LNCaP clone FGC (cell line): ENCODE data around the gene CDC5L.
A peak's percentile ranks its signal among the peaks of the same experiment; 100 is the strongest.

ENCODE experiments used
- DNase-seq: peaks from one replicate; pipeline ENCODE4 v3.0.0-alpha.2; 2011; ENCODE audit warnings: low read depth
- H3K4me3 ChIP-seq: 2 replicates; pipeline ENCODE4 v1.5.1; 2011; ENCODE audit warnings: mild to moderate bottlenecking, low read depth, low read length, control low read depth
- TF ChIP-seq, protein P1 (sequence below): IDR thresholded peaks from 2 replicates; pipeline ENCODE4 v1.5.1; 2012; ENCODE audit warnings: mild to moderate bottlenecking; ENCODE audit not compliant: control insufficient read depth, insufficient read depth; ENCODE audit errors: extremely low read depth

CDC5L gene

DNA sequence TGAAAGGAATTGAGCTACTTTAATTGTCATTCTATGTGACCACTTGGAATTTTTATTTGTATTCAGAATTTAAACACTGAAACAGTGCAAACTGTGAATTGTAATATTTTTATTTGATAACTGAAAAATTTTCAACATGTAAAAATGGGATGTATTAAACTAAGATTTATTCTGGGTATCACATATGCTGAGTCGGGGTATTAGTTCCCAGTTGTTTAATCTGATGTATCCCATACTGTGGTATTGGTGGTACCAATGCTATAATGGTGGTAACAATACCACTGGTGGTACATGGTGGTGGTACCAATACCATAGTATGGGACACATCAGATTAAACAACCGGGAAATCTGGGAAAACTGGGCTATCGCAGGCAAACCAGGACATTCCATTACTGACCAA is 79.4 kb downstream of the CDC5L start:
- TF ChIP-seq, protein P1, sequence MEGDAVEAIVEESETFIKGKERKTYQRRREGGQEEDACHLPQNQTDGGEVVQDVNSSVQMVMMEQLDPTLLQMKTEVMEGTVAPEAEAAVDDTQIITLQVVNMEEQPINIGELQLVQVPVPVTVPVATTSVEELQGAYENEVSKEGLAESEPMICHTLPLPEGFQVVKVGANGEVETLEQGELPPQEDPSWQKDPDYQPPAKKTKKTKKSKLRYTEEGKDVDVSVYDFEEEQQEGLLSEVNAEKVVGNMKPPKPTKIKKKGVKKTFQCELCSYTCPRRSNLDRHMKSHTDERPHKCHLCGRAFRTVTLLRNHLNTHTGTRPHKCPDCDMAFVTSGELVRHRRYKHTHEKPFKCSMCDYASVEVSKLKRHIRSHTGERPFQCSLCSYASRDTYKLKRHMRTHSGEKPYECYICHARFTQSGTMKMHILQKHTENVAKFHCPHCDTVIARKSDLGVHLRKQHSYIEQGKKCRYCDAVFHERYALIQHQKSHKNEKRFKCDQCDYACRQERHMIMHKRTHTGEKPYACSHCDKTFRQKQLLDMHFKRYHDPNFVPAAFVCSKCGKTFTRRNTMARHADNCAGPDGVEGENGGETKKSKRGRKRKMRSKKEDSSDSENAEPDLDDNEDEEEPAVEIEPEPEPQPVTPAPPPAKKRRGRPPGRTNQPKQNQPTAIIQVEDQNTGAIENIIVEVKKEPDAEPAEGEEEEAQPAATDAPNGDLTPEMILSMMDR: no peak
- no peak overlapping the region for H3K4me3 ChIP-seq
- no peak for DNase-seq

DNA sequence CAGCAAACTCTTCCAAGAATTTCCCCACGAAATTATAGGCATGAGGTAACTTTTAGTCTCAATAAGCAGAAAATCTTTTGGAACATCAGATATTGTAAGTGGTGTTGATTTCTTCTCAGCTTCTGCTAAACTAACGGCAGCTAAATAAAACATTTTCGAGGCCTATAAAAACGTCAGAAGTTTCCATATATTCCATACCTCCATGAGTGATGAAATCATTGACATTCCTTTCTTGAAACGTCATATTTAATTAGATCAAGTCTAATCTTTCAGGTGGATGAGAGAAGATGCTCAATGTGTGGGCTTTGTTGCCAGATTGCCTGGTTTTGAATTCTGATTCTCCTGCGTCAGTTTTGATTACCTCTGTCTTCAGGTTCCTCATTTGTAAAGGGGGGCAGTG is 81.3 kb downstream of the CDC5L start:
- DNase-seq: no peak
- TF ChIP-seq, protein P1: no peak
- H3K4me3 ChIP-seq: no peak overlapping the region

DNA sequence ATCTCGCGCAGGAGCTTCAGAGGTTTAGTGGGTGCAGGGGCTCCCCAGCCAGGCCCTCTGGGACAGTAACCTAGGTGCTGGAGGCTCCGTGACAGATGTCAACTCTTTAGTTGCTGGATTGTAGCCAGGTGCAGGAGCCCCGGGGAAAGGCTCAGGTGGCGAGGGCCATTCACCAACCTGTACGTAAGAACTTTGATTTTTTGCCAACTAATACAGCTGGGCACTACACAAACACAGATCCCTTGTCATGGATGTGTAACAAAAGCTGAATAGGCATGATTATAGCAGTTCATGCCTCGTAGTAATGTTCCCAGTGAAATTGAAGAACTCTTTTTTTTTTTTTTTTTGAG is 82.6 kb downstream of the CDC5L start:
- H3K4me3 ChIP-seq: no peak overlapping the region
- peak; percentile 39 for DNase-seq
- TF ChIP-seq, protein P1: no peak

DNA sequence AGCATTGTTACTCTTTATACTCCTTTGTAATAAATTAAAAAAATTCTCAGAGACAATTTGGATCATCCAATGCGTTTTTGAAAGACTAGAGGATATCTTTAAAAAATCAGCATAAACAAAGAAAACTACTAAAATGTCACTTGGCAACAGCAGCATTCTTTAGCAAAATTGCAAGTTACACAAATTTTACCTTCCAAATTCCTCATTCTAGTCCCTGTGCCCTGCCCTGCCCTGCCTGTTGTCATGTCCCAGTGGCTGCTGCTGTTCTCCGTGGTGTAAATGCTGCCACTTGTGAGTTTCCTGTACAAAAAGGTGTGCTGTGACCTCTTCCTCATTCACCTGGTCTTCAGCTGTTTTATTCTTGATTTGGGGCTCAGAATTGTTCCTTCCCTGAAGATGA is 83.2 kb downstream of the CDC5L start:
- no peak for DNase-seq
- TF ChIP-seq, protein P1: no peak
- H3K4me3 ChIP-seq: no peak overlapping the region

DNA sequence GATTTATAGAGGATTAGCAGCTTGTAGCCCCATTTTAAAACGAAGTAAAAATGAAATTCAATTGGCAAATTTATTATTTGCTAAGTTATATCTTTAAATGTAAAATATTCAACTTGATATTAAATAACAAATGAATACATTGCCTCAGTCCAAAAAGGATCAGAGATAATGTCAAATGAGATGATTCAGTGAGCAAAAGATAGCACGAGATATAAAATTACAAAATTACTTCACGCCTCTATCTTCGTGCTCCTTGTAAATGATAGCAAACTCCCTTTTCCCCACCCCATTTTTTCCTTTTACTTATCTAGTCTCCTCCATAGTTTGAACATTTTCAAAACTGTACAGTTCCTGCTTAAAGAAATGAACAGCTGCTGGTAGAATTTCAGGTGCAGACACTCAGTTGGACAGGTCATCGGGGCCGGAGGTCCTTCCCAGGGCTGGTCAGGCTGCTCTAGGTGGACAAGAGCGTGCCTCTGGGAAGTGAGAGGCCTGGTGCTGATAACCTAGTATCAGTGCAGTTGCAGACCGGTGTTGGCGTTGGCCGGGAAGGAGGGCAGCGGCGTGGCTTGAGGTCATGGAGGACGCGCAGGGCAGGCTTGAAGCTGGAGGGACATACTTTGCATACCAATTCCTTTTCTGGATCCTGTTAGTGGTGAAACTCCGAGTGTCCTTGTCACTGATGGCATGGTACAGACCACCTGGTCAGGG is 83.9 kb downstream of the CDC5L start:
- DNase-seq: no peak
- TF ChIP-seq, protein P1: no peak
- H3K4me3 ChIP-seq: no peak overlapping the region

DNA sequence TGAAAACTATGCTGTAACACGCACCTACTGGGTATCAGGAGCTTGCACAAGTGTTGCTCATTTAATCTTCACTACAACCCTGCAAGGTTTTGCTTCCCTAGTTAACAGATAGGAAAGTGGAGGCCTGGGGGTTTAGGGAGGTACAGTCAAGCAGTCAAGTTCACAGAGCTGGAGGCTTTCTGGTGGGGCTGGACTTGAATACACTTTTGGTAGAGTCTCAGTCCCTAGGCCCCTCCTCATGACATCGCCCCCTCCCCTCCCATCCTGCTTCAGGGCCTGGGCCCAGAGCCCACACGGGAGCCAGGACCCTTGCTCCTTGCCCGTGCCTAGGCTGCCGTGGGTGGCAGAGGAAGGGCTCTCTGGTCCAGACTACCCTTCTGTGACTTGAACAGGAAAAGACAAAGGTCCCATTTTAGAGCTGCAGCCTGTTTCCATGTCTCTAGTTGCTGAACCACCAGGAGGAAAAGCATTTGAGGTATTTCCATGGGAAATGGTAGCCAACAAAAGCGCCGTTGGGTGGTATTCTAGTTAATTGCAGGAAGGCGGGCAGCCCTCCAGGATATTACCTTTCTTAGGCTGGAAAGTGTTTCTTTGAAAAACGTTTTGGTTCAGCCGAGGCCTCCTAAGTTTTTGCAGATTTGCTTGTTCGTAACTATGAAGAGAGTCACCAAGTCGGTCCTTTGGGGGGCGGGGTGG is 84.9 kb downstream of the CDC5L start:
- H3K4me3 ChIP-seq: no peak overlapping the region
- TF ChIP-seq, protein P1: no peak
- DNase-seq: no peak
